ENCODE data around the gene GAK.

Gene GAK

GRCh38 chr4:858041-858481, 74.1 kb downstream of the GAK start:
- DNase-seq (ENCODE audit: insufficient read length, low spot score) (no peak), FAIRE-seq (no peak)
- TF ChIP-seq CTCF (IDR thresholded peaks at IDR 0.05; ENCODE audit: insufficient read depth, missing control alignments) = no peak

- FAIRE-seq (no peak), DNase-seq (ENCODE audit: insufficient read length, low spot score) (no peak)
- no peak for TF ChIP-seq CTCF (IDR thresholded peaks at IDR 0.05; ENCODE audit: insufficient read depth, missing control alignments)
Observed at GRCh38 chr4:857461-857860, 74.7 kb downstream of the GAK start.

- TF ChIP-seq CTCF (IDR thresholded peaks at IDR 0.05; ENCODE audit: insufficient read depth, missing control alignments) = no peak
- no peak for FAIRE-seq
- no peak for DNase-seq (ENCODE audit: insufficient read length, low spot score)
Observed at GRCh38 chr4:856225-856901, 75.8 kb downstream of the GAK start.

GRCh38 chr4:855880-856224, 76.3 kb downstream of the GAK start:
- DNase-seq (ENCODE audit: insufficient read length, low spot score) = no peak
- no peak for FAIRE-seq
- no peak for TF ChIP-seq CTCF (IDR thresholded peaks at IDR 0.05; ENCODE audit: insufficient read depth, missing control alignments)

- DNase-seq (ENCODE audit: insufficient read length, low spot score) (no peak), FAIRE-seq (no peak)
- no peak for TF ChIP-seq CTCF (IDR thresholded peaks at IDR 0.05; ENCODE audit: insufficient read depth, missing control alignments)
Observed at GRCh38 chr4:854356-854755, 77.8 kb downstream of the GAK start.

GRCh38 chr4:853416-853781, 78.7 kb downstream of the GAK start:
- no peak for DNase-seq (ENCODE audit: insufficient read length, low spot score)
- TF ChIP-seq CTCF (IDR thresholded peaks at IDR 0.05; ENCODE audit: insufficient read depth, missing control alignments) = no peak
- no peak for FAIRE-seq

GRCh38 chr4:851701-852430, 80.2 kb downstream of the GAK start:
- no peak for TF ChIP-seq CTCF (IDR thresholded peaks at IDR 0.05; ENCODE audit: insufficient read depth, missing control alignments)
- no peak for FAIRE-seq
- DNase-seq (ENCODE audit: insufficient read length, low spot score) = no peak

Data from D721Med (cell line).